HG03108 (cell line): ENCODE data around the gene CDH2.

Source experiments
- ATAC-seq: cut with Tn5 transposase; IDR thresholded peaks from one replicate; pipeline ENCODE4 v1.9.1; 2021; ENCODE audit warnings: moderate library complexity; ENCODE audit not compliant: unreplicated experiment

The CDH2 gene

GRCh38 chr18:28128659-28128980 is 48.3 kb downstream of the CDH2 start:
- ATAC-seq: no peak

- no peak for ATAC-seq
Observed at GRCh38 chr18:28127763-28128658, 48.9 kb downstream of the CDH2 start.

- no peak for ATAC-seq
Observed at GRCh38 chr18:28127228-28127627, 49.7 kb downstream of the CDH2 start.

- ATAC-seq: no peak
Observed at GRCh38 chr18:28126768-28127167, 50.2 kb downstream of the CDH2 start.

- ATAC-seq: no peak
Observed at GRCh38 chr18:28125051-28125450, 51.9 kb downstream of the CDH2 start.

GRCh38 chr18:28124131-28125029 is 52.5 kb downstream of the CDH2 start:
- no peak for ATAC-seq

- ATAC-seq: no peak
Observed at GRCh38 chr18:28123401-28124030, 53.4 kb downstream of the CDH2 start.

GRCh38 chr18:28120828-28121515 is 56.0 kb downstream of the CDH2 start:
- no peak for ATAC-seq

GRCh38 chr18:28116461-28116860 is 60.5 kb downstream of the CDH2 start:
- ATAC-seq: no peak

- ATAC-seq: no peak
Observed at GRCh38 chr18:28115149-28115550, 61.8 kb downstream of the CDH2 start.

GRCh38 chr18:28114472-28114871 is 62.5 kb downstream of the CDH2 start:
- no peak for ATAC-seq

GRCh38 chr18:28113271-28114029 is 63.5 kb downstream of the CDH2 start:
- ATAC-seq: no peak

- ATAC-seq: no peak
Observed at GRCh38 chr18:28112056-28112470, 64.9 kb downstream of the CDH2 start.

- no peak for ATAC-seq
Observed at GRCh38 chr18:28110924-28111323, 66.0 kb downstream of the CDH2 start.

- ATAC-seq: no peak
Observed at GRCh38 chr18:28109781-28110560, 67.0 kb downstream of the CDH2 start.

- ATAC-seq: no peak
Observed at GRCh38 chr18:28108814-28109213, 68.1 kb downstream of the CDH2 start.

- ATAC-seq: no peak
Observed at GRCh38 chr18:28108254-28108653, 68.7 kb downstream of the CDH2 start.

- no peak for ATAC-seq
Observed at GRCh38 chr18:28099237-28099636, 77.7 kb downstream of the CDH2 start.

- ATAC-seq: no peak
Observed at GRCh38 chr18:28095631-28096030, 81.3 kb downstream of the CDH2 start.
